ENCODE data around the gene TMEM139. TPM values are rescaled to one million over a fixed set of nuclear protein-coding genes. Genes with fewer than 3 reads are reported as not detected.
"Not testable (repeated sequence)": the region's sequence is repeated elsewhere in the genome, so short reads cannot be mapped to it uniquely, and the experiment has no call there.

TMEM139 gene
- total RNA-seq, 1 experiment from 2014 or later: 0.07 TPM

DNA sequence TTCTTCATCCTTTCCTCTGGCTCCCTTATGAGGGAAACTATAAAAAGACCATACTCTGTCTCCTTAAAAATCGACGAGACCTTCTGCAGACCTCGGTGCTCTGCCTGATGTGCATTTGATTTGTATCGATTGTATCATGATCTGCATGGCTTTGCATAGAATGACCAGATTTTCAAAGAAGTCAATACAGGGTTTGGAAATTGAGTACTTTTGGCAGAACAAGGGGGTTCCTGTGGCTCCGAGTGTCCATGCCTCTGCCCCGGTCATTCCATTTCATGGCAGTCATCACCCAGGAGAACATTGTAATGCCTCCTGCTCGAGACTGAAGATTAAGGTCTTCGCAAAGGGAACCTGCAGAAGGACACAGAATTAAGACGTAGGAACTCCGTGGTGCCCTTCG lies 4.1 kb downstream of the TMEM139 start:
- DNase-seq (ENCODE audit: low read depth): peak; percentile 41

DNA sequence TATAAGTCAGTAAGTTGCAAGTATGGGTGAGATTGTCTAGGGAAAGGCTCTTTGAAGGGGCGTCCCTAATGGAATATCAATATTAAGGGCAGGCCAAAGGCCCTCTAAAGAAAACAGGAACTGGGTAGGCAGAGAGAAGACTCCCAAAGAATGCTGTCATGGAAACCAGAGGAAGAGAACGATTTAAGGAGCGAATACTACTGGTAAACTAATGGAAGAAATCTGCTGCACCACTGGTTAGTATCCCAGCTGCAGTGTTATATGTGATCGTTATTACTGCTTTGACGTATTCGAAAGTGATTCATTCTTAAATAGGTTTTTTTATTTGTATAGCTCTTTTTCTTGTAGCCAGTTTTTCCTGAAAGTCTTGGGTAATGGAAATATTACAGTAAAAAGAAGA lies 4.7 kb downstream of the TMEM139 start:
- DNase-seq (ENCODE audit: low read depth): no peak

DNA sequence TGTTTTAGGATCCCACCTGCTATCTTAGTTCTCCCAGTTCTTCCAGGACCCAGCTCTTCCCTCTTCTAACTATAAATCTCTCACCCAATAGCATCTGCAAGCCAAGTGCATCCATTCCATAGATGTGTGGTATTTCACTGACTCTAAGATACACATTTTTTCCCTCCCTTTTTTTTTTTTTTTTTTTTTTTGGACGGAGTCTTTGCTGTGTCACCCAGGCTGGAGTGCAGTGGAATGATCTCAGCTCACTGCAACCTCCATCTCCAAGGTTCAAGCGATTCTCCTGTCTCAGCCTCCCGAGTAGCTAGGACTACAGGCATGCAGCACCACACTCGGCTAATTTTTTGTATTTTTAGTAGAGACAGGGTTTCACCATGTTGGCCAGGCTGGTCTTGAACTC lies 5.1 kb downstream of the TMEM139 start:
- DNase-seq (ENCODE audit: low read depth): not testable (repeated sequence)

DNA sequence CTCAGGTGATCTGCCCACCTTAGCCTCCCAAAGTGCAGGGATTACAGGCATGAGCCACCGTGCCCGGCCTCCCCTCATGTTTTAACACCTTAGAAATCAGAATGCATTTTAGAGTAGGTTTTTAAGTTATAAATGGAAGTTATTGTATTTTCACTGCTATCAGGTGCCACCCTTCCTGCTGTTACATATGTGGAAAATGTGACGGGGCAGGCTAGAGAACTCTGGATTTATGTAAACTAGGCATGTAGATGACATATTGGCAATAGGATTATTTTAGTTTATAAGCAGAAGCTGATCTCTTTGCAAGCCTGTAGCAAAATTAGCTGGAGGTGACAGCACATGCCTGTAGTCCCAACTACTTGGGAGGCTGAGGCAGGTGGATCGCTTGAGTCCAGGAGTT lies 5.5 kb downstream of the TMEM139 start:
- no peak for DNase-seq (ENCODE audit: low read depth)

DNA sequence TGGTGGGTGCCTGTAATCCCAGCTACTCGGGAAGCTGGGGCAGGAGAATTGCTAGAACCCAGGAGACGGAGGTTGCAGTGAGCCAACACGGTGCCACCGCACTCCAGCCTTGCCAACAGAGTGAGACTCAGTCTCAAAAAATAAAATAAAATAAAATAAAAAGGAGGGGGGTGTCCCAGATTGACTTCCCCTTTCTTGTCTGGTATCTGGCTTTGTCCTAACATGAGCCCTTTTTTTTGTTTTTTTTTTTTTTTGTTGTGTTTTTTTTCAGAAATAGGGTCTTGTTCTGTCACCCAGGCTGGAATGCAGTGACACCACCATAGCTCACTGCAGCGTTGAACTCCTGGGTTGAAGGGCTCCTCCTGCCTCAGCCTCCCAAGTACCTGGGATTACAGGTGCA lies 8.1 kb downstream of the TMEM139 start:
- no peak for DNase-seq (ENCODE audit: low read depth)

DNA sequence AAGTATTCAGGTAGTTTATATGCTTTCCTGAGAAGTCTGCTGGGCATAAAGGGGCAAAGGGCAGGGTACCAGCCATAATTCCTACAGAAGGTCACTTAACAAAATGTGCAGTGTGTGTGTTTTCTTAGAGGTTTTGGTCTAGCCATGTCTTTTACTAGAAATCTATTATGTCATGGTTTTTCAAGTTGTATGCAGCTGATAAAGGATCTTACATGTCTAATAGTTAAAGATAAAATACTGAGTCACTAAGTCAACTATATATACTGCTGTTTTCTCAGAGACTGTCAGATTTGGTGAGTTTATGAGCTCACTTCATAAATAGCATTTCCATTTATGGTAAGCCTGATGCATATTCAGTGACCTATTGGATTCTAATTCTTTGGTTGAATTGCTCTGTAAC lies 11.1 kb downstream of the TMEM139 start:
- no peak for DNase-seq (ENCODE audit: low read depth)

DNA sequence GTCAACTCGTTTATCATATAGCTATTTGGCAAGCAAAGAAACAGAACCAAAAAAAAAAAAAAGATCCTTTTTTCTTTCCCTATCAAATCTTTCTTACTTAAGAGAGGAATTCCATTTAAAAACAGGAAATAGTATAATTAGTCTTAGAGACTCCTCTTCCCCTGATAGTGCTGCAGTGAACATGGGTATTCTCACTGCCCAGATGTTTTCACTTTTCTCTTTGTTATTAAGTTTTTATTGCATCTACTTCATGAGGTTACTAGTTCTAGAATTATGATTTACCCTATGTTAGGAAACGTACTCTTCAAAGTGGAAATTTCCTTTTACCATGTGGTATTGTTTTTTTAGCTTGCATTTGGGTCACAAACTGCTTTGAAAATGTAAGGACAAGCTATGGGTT lies 11.9 kb downstream of the TMEM139 start:
- no peak for DNase-seq (ENCODE audit: low read depth)

DNA sequence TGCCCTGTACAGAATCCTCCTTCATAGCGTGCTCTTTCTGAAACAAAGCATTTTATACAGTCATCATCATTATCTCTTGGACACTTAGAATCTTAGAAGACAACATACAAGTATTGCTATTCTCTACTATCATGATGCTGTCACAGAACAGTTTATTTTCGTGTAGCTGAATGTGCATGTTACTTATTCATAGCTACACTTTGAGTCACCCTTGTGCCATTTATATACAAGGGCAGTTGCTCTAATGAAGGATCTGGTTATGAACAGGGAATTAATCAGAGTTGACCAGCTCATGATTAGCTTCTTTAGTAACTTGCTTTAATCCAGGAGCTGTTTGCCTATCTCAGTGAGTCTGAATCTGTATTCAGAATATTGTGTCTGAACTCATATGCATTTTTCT lies 14.6 kb downstream of the TMEM139 start:
- no peak for DNase-seq (ENCODE audit: low read depth)

DNA sequence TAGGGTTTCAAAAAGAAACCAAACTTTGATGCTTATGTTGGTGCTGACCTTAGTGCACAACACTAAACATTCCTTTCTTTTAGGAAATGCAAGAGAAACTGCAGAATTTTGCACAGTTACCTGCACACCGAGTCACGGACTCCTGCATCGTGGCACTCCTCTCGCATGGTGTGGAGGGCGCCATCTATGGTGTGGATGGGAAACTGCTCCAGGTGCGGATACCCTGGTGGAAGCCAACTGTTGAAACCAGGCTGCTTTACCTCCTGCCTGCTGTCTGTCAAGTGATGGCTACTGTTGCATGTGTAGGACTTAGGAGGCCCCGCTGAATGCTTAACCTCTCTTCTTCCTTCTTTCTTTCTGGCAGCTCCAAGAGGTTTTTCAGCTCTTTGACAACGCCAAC lies 15.1 kb downstream of the TMEM139 start:
- DNase-seq (ENCODE audit: low read depth): no peak

DNA sequence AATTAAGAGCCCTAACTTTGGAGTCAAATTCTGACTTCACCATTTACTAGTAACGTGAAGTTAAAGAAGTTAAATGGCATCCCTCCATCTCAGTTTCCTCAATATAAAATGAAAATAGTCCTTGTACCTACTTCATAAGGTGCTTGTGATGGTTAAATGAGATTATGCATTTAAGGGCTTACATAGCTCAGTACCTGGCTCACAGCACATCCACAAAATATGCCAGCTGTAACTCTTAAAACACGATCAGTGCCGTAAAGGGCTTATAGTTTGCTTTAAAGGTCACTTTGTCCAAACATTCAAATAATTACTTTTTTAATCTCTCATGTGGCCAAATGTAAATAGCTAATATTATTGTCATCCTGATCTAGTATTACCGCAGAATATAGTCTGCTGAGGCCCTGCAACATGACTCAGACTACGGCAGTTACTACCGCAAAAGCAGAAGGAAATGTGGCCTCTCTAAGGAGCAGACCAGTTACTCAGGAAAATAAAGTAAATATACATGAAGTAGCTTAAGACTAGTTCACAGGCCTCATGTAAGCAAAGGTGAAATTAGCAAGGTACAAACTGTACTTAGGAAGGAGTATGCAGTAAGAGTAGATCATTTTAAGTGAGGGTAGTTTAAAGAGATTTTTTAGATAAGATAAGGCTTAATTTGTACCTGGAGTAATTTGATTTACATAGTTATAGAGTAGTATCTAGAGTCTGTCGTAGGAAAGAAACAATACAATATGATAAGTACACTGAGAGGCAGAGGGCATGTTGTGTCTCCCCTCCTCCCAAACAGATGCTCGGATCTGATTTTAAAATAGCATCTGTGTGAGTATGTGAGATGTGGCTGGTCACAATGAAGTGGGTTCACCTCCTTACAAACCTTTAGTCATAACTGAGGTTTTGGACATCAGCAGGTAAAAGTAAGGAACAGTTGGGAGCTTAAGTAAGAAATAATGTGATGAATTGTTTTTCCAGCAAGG lies 16.5 kb downstream of the TMEM139 start:
- DNase-seq (ENCODE audit: low read depth): no peak

DNA sequence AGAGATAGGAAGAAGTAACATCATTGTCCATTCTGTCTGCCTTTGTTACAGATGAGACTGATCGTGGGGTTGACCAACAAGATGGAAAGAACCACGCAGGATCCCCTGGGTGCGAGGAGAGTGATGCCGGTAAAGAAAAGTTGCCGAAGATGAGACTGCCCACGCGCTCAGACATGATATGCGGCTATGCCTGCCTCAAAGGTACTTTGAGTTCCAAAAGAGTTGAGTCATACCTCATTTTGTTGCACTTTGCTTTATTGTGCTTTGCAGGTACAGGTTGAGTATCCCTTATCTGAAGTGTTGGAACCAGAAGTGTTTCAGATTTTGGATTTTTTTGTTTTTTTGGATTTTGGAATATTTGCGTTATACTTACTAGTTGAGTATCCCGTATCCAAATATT lies 19.0 kb downstream of the TMEM139 start:
- DNase-seq (ENCODE audit: low read depth): no peak

DNA sequence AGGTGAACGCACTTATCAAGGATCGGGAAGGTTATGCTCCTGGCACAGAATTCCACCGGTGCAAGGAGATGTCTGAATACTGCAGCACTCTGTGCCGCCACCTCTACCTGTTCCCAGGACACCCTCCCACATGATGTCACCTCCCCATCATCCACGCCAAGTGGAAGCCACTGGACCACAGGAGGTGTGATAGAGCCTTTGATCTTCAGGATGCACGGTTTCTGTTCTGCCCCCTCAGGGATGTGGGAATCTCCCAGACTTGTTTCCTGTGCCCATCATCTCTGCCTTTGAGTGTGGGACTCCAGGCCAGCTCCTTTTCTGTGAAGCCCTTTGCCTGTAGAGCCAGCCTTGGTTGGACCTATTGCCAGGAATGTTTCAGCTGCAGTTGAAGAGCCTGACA lies 20.2 kb downstream of the TMEM139 start:
- DNase-seq (ENCODE audit: low read depth): no peak

DNA sequence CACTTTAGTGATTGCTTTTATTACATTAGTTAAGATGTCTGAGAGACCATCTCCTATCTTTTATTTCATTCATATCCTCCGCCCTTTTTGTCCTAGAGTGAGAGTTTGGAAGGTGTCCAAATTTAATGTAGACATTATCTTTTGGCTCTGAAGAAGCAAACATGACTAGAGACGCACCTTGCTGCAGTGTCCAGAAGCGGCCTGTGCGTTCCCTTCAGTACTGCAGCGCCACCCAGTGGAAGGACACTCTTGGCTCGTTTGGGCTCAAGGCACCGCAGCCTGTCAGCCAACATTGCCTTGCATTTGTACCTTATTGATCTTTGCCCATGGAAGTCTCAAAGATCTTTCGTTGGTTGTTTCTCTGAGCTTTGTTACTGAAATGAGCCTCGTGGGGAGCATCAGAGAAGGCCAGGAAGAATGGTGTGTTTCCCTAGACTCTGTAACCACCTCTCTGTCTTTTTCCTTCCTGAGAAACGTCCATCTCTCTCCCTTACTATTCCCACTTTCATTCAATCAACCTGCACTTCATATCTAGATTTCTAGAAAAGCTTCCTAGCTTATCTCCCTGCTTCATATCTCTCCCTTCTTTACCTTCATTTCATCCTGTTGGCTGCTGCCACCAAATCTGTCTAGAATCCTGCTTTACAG lies 20.8 kb downstream of the TMEM139 start:
- peak; percentile 36 for DNase-seq (ENCODE audit: low read depth)

DNA sequence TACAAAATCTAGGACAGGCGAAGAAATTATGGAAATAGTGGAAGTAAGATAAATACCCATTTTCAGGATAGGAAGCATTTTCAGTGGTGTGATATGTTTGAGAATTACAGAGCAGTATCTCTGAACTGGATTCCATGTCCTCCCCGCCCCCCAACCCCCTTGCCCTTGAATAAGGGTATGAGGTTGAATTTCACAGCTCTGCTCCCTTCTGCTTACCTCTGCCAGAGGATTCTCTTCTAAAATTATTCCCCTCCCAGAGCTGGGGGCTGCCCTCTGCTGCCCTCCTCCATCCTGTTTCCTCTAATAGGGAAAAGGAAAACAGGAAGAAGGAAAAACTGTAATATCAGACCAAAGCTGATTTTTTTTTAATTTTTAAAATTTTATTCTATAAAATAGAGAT lies 23.9 kb downstream of the TMEM139 start:
- DNase-seq (ENCODE audit: low read depth): no peak

DNA sequence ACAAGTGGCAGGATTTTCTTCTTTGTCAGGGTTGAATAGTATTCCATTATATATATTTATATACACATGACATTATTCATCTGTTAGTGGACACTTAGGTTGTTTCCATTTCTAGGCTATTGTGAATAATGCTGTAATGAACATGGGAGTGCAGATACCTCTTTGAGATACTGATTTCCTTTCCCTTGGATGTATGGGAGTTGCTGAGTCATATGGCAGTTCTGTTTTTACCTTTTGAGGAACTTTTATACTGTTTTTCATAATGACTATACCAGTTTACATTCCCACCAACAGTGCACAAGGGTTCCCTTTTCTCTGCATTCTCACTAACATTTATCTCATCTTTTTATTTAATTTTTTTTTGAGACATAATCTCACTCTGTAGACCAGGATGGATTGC lies 29.4 kb downstream of the TMEM139 start:
- DNase-seq (ENCODE audit: low read depth): no peak

DNA sequence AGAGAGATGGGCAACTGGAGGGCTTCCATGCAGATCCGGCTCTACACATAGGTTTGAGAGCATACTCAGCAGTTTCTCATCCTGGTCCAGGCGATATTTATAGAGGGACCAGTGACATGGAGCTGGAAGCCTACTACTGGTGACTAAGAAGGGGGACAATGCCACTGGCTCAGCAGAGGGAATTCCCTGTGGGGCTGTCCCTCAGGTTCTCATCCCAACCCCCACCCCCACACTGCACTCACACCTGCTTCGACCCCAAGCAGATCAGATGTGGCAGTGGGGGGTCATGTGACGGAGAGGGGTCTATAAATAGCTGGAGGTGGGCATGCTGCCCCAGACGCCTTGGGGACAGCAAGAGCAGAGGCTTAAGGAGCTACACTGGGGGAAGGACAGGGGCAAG lies 31.0 kb downstream of the TMEM139 start, which contains the start of gene CLCN1:
TSS of gene CLCN1 (plus strand) at position 336 of the 400 bp plus-strand sequence. CDS start 102 bp downstream, outside the sequence.
- DNase-seq (ENCODE audit: low read depth): no peak

DNA sequence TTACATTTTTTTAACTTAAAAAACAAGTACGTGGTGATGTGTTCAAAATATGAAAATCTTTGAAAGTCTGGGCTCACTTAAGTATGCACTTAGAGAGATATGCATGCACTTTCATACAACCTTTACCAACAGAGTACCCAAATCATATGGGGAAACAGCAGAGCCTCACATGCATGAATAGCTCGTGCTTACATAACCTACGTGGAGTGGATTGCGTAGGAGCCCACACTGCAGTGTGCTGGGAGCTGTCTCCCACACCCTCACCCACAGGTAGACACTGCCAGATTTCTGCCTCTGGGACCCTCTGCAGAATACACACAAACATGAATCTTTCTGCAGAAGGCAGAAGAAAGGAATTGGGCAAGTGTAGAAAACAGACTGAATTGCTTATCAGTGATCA lies 31.7 kb downstream of the TMEM139 start:
- DNase-seq (ENCODE audit: low read depth): no peak

DNA sequence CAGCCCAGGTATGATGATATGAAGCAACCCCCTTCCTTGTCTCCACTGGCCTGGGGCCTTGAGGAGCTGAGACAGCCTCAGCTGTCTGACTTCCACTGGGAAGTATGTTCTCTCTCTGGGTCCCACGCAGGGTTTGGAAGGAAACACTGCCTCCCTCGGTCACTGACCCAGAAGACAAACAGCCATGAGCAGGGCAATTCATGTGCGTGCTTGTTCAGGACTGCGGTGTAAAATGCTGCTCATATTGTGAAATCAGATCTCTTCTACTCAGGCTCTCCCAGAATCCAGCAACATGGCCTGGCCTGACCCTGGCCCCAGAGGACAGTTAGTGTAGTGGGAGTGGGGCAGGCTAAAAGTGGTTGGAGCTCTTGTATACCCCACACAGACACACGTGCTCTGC lies 33.9 kb downstream of the TMEM139 start:
- DNase-seq (ENCODE audit: low read depth): peak; percentile 3

DNA sequence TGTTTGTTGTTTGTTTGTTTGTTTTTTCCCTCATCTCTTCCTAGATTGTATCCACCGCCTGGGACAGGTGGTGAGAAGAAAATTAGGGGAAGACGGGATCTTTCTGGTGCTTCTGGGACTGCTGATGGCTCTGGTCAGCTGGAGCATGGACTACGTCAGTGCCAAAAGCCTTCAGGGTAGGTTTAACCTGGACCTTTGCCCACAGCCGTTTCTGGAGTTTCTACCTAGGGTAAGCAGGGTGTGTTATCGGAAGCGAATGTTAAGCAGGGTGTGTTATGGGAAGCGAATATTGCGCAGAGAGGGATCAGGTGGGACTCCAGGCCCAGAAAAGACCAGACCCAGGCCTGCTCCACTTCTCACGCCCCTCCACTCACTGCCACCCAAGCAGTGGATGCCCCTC lies 35.9 kb downstream of the TMEM139 start:
- peak; percentile 25 for DNase-seq (ENCODE audit: low read depth)

DNA sequence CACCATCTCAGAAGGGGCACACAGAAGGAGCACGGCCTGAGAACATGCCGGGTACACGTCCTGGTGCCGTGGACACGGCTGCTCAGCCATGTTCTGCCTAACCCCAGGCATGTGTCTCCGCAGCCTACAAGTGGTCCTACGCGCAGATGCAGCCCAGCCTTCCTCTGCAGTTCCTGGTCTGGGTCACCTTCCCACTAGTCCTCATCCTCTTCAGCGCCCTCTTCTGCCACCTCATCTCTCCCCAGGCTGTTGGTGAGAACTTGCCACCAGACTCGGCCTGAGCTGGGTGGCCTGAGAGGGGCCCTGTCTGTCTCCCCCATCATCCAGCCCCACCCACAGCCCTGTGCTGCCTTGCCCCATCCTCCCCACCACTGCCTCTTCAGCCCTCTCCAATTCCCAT lies 36.5 kb downstream of the TMEM139 start:
- DNase-seq (ENCODE audit: low read depth): no peak

DNA sequence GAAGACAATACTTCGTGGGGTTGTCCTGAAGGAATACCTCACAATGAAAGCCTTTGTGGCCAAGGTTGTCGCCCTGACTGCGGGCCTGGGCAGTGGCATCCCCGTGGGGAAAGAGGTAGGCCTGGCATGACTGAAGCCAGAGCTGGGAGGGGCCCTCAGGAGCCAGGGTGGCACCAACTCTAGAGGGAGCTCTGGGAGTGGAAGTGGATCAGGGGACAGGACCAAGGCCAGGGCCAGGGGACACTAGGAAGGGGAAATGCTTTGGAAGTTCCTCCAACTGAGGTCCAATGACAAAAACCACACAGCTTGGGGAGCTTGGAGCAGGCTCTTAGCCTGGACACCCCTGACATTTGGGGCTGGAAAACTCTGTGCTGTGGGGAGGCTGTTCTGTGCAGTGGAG lies 37.0 kb downstream of the TMEM139 start:
- DNase-seq (ENCODE audit: low read depth): peak; percentile 26

DNA sequence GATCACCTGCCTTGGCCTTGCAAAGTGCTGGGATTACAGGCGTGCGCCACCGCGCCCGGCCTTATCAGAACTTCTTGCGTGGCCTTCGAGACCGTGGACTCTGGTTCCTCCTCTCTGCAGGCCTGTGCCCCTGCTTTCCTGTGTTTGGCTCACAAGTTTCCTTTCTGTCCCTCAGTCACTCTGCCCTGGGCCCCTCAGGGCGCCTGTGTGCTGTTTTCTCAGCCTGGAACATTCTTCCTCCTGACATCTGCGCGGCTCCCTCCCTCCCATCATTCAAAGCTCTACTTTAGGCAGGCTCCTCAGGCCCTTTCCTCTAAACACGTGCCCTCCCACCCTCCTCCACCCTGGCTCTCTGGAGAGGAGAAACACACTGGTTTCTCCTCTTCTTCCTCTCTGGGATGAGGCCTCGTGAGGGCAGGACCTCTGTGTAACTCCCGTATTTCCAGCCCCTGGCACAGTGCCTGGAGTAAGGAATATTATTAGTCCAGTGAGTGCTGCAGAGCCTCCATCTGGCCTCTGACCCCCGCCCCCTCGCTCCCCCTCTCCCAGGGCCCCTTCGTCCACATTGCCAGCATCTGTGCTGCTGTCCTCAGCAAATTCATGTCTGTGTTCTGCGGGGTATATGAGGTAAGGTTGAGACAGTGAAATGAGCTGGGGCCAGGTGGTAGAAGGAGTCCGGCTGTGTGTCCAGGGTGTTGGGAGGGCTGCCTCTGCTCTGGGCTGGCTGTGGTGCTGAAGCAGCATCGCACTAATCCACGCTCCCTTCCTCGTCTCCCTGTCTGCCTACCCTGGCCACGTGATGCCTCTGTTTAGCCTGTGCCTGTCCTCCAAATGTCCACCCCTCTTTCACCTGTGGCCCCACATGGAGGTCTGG lies 38.2 kb downstream of the TMEM139 start:
- DNase-seq (ENCODE audit: low read depth): no peak

Measured in M059J (cell line).